ENCODE data around the gene PLXNA4.

DNA sequence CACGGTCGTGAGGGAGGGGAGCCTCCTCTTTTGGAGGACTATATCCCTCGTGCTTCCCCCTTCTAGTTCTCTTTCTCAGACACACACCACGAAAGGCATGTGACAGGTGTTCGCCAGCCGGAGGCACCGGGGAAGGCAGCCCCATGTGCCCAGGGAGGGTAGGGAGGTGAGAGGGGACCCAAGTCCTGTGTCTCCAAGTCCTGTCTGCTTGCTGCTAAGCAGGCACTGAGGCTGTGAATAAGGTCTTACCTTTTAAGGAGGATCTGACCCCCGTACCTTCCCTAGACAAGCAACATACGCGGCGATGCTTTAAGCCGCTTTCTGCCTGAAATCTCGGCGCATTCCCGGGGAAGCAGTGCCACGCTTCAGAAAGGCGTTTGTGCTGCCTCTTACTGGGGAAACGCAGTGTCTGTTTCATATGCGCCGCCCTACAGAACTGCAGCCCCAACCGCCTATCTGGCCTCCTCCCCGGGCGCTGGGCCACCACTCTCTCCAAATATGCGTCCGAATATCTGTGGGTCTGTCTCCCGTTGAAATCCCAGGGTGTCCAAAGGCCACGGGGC lies 770 bp downstream of the PLXNA4 start:
- TF ChIP-seq, protein P1, sequence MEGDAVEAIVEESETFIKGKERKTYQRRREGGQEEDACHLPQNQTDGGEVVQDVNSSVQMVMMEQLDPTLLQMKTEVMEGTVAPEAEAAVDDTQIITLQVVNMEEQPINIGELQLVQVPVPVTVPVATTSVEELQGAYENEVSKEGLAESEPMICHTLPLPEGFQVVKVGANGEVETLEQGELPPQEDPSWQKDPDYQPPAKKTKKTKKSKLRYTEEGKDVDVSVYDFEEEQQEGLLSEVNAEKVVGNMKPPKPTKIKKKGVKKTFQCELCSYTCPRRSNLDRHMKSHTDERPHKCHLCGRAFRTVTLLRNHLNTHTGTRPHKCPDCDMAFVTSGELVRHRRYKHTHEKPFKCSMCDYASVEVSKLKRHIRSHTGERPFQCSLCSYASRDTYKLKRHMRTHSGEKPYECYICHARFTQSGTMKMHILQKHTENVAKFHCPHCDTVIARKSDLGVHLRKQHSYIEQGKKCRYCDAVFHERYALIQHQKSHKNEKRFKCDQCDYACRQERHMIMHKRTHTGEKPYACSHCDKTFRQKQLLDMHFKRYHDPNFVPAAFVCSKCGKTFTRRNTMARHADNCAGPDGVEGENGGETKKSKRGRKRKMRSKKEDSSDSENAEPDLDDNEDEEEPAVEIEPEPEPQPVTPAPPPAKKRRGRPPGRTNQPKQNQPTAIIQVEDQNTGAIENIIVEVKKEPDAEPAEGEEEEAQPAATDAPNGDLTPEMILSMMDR (IDR thresholded peaks at IDR 0.05) = no peak
- no peak for TF ChIP-seq POLR2A (IDR thresholded peaks at IDR 0.05)

Measured in lower leg skin (tissue), 3 donors.